Stimulated activated memory B cell treated with anti-CD40 and anti-IgM and Interleukin-4, amounts not matched to agents 10 μg/mL and 1 μg/mL and 100 μg/mL, for 72 hours (primary cell): ENCODE data around the gene TVP23B.

Experiments used
- ATAC-seq: fragments of 150-1000 bp; cut with Tn5 transposase; 2 replicates; pipeline ENCODE4 v1.10.0; 2021
- H3K27ac Mint-ChIP-seq: one replicate; pipeline ENCODE4 v1.8.0; 2022; ENCODE audit warnings: mild to moderate bottlenecking, mixed read lengths
- H3K27me3 Mint-ChIP-seq: one replicate; pipeline ENCODE4 v1.8.0; 2022; ENCODE audit warnings: mixed read lengths
- H3K36me3 Mint-ChIP-seq: one replicate; pipeline ENCODE4 v1.8.0; 2022; ENCODE audit warnings: mixed read lengths
- H3K4me1 Mint-ChIP-seq: one replicate; pipeline ENCODE4 v1.8.0; 2022; ENCODE audit warnings: mixed read lengths
- H3K4me3 Mint-ChIP-seq: one replicate; pipeline ENCODE4 v1.8.0; 2022; ENCODE audit warnings: mild to moderate bottlenecking, moderate library complexity, mixed read lengths
- H3K9me3 Mint-ChIP-seq: one replicate; pipeline ENCODE4 v1.8.0; 2022; ENCODE audit warnings: mixed read lengths

Gene TVP23B

DNA sequence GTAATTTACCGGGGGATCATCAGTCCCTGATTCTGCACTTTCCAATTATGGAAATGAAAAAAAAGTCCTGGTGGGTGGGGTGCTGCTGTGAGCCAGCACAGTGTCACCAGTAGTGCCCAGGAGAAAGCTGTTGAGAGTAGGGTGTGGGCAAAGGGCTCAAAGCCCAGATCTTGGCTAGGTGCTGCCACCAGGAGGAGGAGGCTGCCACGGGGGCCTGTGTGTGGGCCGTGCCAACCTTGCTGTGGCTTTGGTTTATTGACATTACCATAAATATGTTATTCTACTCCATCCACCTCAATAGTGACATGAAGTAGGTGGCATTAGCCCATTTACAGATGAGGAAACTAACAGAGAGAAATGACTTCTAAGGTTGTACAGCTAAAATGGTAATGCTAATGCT lies 70.2 kb downstream of the TVP23B start:
- Mint-ChIP-seq H3K27ac (no peak overlapping the region), H3K4me3 (no peak overlapping the region), H3K9me3 (no peaks in the 10 kb centered on the region), H3K36me3 (peaks cover 9% of the 10 kb centered on the region), H3K27me3 (no peaks in the 10 kb centered on the region), H3K4me1 (peaks cover 26% of the 10 kb centered on the region)
- ATAC-seq: no peak

DNA sequence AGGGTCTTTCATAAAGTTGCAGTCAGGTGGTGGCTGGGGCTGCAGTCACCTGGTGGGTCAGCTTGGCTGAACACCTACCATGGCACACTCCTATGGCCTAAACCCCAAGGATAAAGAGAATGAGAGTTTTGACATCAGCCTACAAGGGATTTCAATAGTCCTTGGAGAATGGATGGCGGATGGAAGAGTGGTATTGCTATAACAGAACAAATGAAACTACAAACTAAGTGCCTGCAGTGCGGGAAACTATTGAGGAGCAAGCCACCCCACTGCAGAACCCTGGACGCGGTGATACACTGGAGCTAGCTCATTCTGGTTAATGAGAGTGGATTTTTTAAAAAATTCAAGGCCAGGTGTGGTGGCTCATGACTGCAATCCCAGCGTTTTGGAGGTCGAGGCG lies 74.0 kb downstream of the TVP23B start:
- ATAC-seq: no peak
- Mint-ChIP-seq H3K36me3 (peaks cover 9% of the 10 kb centered on the region), H3K27me3 (no peaks in the 10 kb centered on the region), H3K4me1 (peaks cover 36% of the 10 kb centered on the region), H3K4me3 (peak overlapping the region; percentile 87), H3K27ac (no peak overlapping the region), H3K9me3 (no peaks in the 10 kb centered on the region)

DNA sequence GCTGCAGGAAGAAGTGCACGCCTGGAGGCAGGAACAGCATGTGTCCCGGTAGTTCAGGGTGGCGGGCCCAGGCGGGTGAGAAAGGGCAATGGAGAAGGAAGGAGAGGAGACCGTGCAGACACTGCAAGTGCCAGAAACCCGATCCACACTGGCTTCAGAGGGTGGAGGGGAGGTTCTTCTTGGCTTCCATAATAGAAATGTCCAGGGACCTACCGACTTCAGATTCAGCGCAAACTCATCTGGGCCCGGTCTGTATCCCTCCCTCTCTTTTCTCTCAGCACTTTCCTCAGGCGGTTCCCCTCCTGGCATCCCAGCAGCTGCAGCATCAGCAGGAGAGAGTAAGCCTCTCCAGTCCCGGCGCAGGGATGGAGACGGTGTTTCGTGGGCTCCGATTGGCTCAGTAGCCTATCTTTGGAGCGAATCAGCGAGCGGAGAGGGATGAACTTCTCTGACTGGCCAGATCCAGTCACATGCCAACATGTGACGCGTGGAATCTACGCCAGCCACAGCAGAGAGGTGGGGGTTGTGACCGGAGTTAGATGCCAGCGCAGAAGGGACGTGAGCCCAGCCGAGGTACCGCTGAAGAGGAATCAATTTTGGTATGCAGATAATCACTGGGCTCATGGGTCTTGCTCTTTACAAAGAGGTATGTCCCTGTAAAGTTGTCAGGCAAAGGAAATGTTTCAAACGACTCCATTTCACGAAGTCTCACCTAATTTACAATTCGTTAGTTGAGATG lies 75.0 kb downstream of the TVP23B start:
- peak overlapping the region; percentile 70 for H3K27ac Mint-ChIP-seq
- peaks cover 43% of the 10 kb centered on the region for H3K4me1 Mint-ChIP-seq
- ATAC-seq: peak; percentile 95
- H3K4me3 Mint-ChIP-seq: peak overlapping the region; percentile 87
- H3K9me3 Mint-ChIP-seq: no peaks in the 10 kb centered on the region
- peaks cover 9% of the 10 kb centered on the region for H3K36me3 Mint-ChIP-seq
- no peaks in the 10 kb centered on the region for H3K27me3 Mint-ChIP-seq
